GM10266 (cell line): Measurements from ENCODE around the gene PON1.

Source experiments
- DNase-seq: peaks from one replicate; pipeline ENCODE4 v3.0.0; 2012; ENCODE audit errors: extremely low spot score
- TF ChIP-seq, protein P1 (sequence below): IDR thresholded peaks from 2 replicates; pipeline ENCODE4 v1.5.1; 2012; ENCODE audit warnings: mild to moderate bottlenecking, low read depth; ENCODE audit not compliant: control insufficient read depth, insufficient read depth; ENCODE audit errors: missing control alignments

PON1 gene

GRCh38 chr7:95318501-95319100 is 5.7 kb downstream of the PON1 start:
- TF ChIP-seq, protein P1, sequence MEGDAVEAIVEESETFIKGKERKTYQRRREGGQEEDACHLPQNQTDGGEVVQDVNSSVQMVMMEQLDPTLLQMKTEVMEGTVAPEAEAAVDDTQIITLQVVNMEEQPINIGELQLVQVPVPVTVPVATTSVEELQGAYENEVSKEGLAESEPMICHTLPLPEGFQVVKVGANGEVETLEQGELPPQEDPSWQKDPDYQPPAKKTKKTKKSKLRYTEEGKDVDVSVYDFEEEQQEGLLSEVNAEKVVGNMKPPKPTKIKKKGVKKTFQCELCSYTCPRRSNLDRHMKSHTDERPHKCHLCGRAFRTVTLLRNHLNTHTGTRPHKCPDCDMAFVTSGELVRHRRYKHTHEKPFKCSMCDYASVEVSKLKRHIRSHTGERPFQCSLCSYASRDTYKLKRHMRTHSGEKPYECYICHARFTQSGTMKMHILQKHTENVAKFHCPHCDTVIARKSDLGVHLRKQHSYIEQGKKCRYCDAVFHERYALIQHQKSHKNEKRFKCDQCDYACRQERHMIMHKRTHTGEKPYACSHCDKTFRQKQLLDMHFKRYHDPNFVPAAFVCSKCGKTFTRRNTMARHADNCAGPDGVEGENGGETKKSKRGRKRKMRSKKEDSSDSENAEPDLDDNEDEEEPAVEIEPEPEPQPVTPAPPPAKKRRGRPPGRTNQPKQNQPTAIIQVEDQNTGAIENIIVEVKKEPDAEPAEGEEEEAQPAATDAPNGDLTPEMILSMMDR: no peak
- no peak for DNase-seq

- TF ChIP-seq, protein P1: no peak
- no peak for DNase-seq
Observed at GRCh38 chr7:95317966-95318365, 6.4 kb downstream of the PON1 start.

DNA sequence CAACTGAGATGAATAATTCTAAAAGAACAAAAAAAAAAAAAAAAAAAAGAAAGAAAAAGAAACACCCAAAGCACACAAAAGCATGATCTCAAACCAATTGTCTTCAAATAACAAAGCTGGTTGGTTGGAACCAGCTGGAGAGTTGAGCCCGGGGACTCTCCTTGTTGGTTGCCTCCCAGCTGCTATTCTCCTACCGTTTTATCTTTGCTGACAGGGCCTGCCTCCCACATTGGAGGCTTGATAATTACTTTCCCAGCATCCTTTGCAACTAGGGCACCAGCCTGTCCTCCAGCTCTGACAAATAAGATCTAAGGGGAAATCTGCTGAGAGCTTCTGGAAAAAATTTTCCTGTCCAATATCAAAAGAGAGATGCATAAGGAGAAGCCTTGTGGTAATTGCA is 6.8 kb downstream of the PON1 start:
- TF ChIP-seq, protein P1: no peak
- DNase-seq: no peak

DNA sequence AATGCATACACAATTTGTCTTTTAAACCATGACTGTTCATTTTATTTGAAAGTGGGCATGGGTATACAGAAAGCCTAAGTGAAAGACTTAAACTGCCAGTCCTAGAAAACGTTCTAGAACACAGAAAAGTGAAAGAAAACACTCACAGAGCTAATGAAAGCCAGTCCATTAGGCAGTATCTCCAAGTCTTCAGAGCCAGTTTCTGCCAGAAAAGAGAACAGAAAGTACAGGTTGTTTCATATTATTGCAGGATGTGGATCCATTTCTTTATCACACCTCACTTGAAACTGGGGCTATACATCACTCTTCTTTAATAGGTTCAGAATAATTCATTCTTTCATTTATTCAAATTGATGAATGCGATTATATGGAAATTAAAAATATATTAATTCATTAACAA is 7.7 kb downstream of the PON1 start:
- TF ChIP-seq, protein P1: no peak
- DNase-seq: no peak

DNA sequence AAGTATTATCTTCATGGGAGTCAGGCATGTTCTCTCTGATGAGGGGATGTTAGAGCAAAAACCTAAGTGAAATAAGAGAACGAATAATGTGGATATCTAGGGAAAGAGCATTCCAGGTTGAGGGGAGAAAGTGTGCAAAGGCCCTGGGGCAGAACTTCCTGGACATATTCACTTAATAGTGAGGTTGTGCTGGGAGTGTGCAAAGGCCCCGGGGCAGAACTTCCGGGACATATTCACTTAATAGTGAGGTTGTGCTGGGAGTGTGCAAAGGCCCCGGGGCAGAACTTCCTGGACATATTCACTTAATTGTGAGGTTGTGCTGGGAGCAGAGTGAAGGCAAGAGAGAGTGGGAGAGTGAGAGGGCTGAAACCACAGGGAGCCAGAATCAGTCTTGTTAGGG is 11.8 kb downstream of the PON1 start:
- no peak for DNase-seq

DNA sequence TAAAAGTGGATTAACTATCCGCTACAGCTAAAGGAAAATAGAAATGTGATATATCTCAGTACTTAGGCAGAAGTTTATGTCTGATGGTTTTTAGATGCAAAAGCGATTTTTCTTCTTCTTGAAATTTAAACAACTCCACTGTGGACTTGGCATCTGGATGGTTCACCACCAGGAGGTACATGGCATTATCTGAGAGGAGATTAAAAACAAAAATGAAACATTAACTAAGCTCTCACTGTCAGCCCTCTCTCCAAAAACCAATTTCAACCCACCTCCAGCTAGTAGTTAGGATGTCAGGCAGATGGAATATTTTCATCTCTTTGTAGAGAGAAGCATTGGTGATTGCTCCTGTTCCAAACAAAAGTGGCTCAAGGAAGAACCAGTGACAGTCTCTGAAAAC is 12.9 kb downstream of the PON1 start:
- TF ChIP-seq, protein P1: no peak
- DNase-seq: no peak

More for the DNA sequence above, 11.8 kb downstream of the PON1 start:
- TF ChIP-seq, protein P1: no peak

- TF ChIP-seq, protein P1: no peak
Observed at GRCh38 chr7:95309951-95310350, 14.4 kb downstream of the PON1 start.

More at GRCh38 chr7:95309951-95310350, 14.4 kb downstream of the PON1 start:
- DNase-seq: no peak
